Activated naive CD8-positive, alpha-beta T cell treated with anti-CD3 and anti-CD28 coated beads, Interleukin-2, amount 50 U/mL, for 24 hours (primary cell): ENCODE results near the gene SOAT1.
A peak's percentile ranks its signal among the peaks of the same experiment; 100 is the strongest.

Experiments
- ATAC-seq: fragments of 150-1000 bp; cut with Tn5 transposase; one replicate; pipeline ENCODE4 v1.10.0; 2021
- DNase-seq: peaks from one replicate; pipeline ENCODE4 v3.0.0; 2021
- H3K27ac Mint-ChIP-seq: one replicate; pipeline ENCODE4 v1.8.0; 2021; ENCODE audit warnings: mild to moderate bottlenecking, mixed read lengths
- H3K27me3 Mint-ChIP-seq: one replicate; pipeline ENCODE4 v1.8.0; 2021; ENCODE audit warnings: mixed read lengths
- H3K36me3 Mint-ChIP-seq: one replicate; pipeline ENCODE4 v1.8.0; 2021; ENCODE audit warnings: low read depth, mixed read lengths
- H3K4me1 Mint-ChIP-seq: one replicate; pipeline ENCODE4 v1.8.0; 2021; ENCODE audit warnings: mixed read lengths
- H3K4me3 Mint-ChIP-seq: one replicate; pipeline ENCODE4 v1.8.0; 2021; ENCODE audit warnings: mild to moderate bottlenecking, moderate library complexity, mixed read lengths
- H3K9me3 Mint-ChIP-seq: one replicate; pipeline ENCODE4 v1.8.0; 2021; ENCODE audit warnings: mixed read lengths

SOAT1 gene

GRCh38 chr1:179321533-179322216, 28.1 kb downstream of the SOAT1 start:
- ATAC-seq (no peak), DNase-seq (no peak)
- no peak overlapping the region for H3K4me3 Mint-ChIP-seq
- H3K27ac Mint-ChIP-seq: peak overlapping the region; percentile 22
- H3K36me3 Mint-ChIP-seq: peaks cover 50% of the 10 kb centered on the region
- no peaks in the 10 kb centered on the region for H3K27me3 Mint-ChIP-seq
- peaks cover 4% of the 10 kb centered on the region for H3K9me3 Mint-ChIP-seq
- H3K4me1 Mint-ChIP-seq: peaks cover 19% of the 10 kb centered on the region

- H3K36me3 Mint-ChIP-seq: peaks cover 56% of the 10 kb centered on the region
- H3K4me1 Mint-ChIP-seq: peaks cover 16% of the 10 kb centered on the region
- no peaks in the 10 kb centered on the region for H3K27me3 Mint-ChIP-seq
- ATAC-seq: no peak
- H3K4me3 Mint-ChIP-seq: no peak overlapping the region
- no peak for DNase-seq
- no peak overlapping the region for H3K27ac Mint-ChIP-seq
- peaks cover 4% of the 10 kb centered on the region for H3K9me3 Mint-ChIP-seq
Observed at GRCh38 chr1:179322557-179322956, 29.0 kb downstream of the SOAT1 start.

- ATAC-seq (no peak), DNase-seq (no peak)
- Mint-ChIP-seq H3K27me3 (no peaks in the 10 kb centered on the region), H3K9me3 (peaks cover 4% of the 10 kb centered on the region), H3K4me1 (peaks cover 12% of the 10 kb centered on the region), H3K36me3 (peaks cover 59% of the 10 kb centered on the region), H3K27ac (no peak overlapping the region), H3K4me3 (no peak overlapping the region)
Observed at GRCh38 chr1:179323436-179323835, 29.8 kb downstream of the SOAT1 start.

- no peak for DNase-seq
- peaks cover 61% of the 10 kb centered on the region for H3K36me3 Mint-ChIP-seq
- H3K4me3 Mint-ChIP-seq: no peak overlapping the region
- peaks cover 16% of the 10 kb centered on the region for H3K4me1 Mint-ChIP-seq
- no peak for ATAC-seq
- no peaks in the 10 kb centered on the region for H3K27me3 Mint-ChIP-seq
- no peak overlapping the region for H3K27ac Mint-ChIP-seq
- H3K9me3 Mint-ChIP-seq: peaks cover 4% of the 10 kb centered on the region
Observed at GRCh38 chr1:179325836-179326235, 32.2 kb downstream of the SOAT1 start.

GRCh38 chr1:179326746-179327145, 33.1 kb downstream of the SOAT1 start:
- H3K27me3 Mint-ChIP-seq: no peaks in the 10 kb centered on the region
- H3K4me1 Mint-ChIP-seq: peaks cover 13% of the 10 kb centered on the region
- peaks cover 57% of the 10 kb centered on the region for H3K36me3 Mint-ChIP-seq
- ATAC-seq: no peak
- no peaks in the 10 kb centered on the region for H3K9me3 Mint-ChIP-seq
- no peak for DNase-seq
- H3K27ac Mint-ChIP-seq: no peak overlapping the region
- H3K4me3 Mint-ChIP-seq: no peak overlapping the region

GRCh38 chr1:179327196-179327595, 33.6 kb downstream of the SOAT1 start:
- Mint-ChIP-seq H3K4me3 (no peak overlapping the region), H3K36me3 (peaks cover 53% of the 10 kb centered on the region), H3K27ac (no peak overlapping the region), H3K4me1 (peaks cover 11% of the 10 kb centered on the region), H3K9me3 (no peaks in the 10 kb centered on the region), H3K27me3 (no peaks in the 10 kb centered on the region)
- ATAC-seq (no peak), DNase-seq (no peak)

GRCh38 chr1:179327679-179328078, 34.1 kb downstream of the SOAT1 start:
- Mint-ChIP-seq H3K4me3 (no peak overlapping the region), H3K4me1 (peaks cover 7% of the 10 kb centered on the region)

GRCh38 chr1:179329862-179330261, 36.3 kb downstream of the SOAT1 start:
- Mint-ChIP-seq H3K27me3 (no peaks in the 10 kb centered on the region), H3K9me3 (no peaks in the 10 kb centered on the region), H3K27ac (no peak overlapping the region), H3K36me3 (peaks cover 46% of the 10 kb centered on the region), H3K4me1 (peaks cover 7% of the 10 kb centered on the region), H3K4me3 (no peak overlapping the region)
- ATAC-seq: no peak
- no peak for DNase-seq

More at GRCh38 chr1:179327679-179328078, 34.1 kb downstream of the SOAT1 start:
- Mint-ChIP-seq H3K27ac (no peak overlapping the region), H3K27me3 (no peaks in the 10 kb centered on the region), H3K36me3 (peaks cover 50% of the 10 kb centered on the region), H3K9me3 (no peaks in the 10 kb centered on the region)
- no peak for ATAC-seq
- no peak for DNase-seq

- Mint-ChIP-seq H3K27me3 (no peaks in the 10 kb centered on the region), H3K4me3 (no peak overlapping the region), H3K4me1 (peaks cover 9% of the 10 kb centered on the region), H3K9me3 (no peaks in the 10 kb centered on the region), H3K36me3 (peaks cover 31% of the 10 kb centered on the region), H3K27ac (no peak overlapping the region)
- DNase-seq (no peak), ATAC-seq (no peak)
Observed at GRCh38 chr1:179334440-179334839, 40.8 kb downstream of the SOAT1 start.

GRCh38 chr1:179337288-179337687, 43.7 kb downstream of the SOAT1 start:
- H3K27me3 Mint-ChIP-seq: no peaks in the 10 kb centered on the region
- no peak for ATAC-seq
- no peak overlapping the region for H3K4me3 Mint-ChIP-seq
- no peak for DNase-seq
- peaks cover 32% of the 10 kb centered on the region for H3K36me3 Mint-ChIP-seq
- peaks cover 4% of the 10 kb centered on the region for H3K4me1 Mint-ChIP-seq
- no peak overlapping the region for H3K27ac Mint-ChIP-seq
- H3K9me3 Mint-ChIP-seq: no peaks in the 10 kb centered on the region

- peaks cover 37% of the 10 kb centered on the region for H3K36me3 Mint-ChIP-seq
- no peaks in the 10 kb centered on the region for H3K9me3 Mint-ChIP-seq
- no peak for DNase-seq
- H3K27me3 Mint-ChIP-seq: no peaks in the 10 kb centered on the region
- peaks cover 4% of the 10 kb centered on the region for H3K4me1 Mint-ChIP-seq
- no peak for ATAC-seq
- no peak overlapping the region for H3K4me3 Mint-ChIP-seq
- no peak overlapping the region for H3K27ac Mint-ChIP-seq
Observed at GRCh38 chr1:179337942-179338560, 44.5 kb downstream of the SOAT1 start.

- Mint-ChIP-seq H3K27me3 (no peaks in the 10 kb centered on the region), H3K4me3 (no peak overlapping the region), H3K27ac (no peak overlapping the region), H3K4me1 (peaks cover 4% of the 10 kb centered on the region), H3K36me3 (peaks cover 44% of the 10 kb centered on the region), H3K9me3 (no peaks in the 10 kb centered on the region)
- no peak for ATAC-seq
- no peak for DNase-seq
Observed at GRCh38 chr1:179340918-179341317, 47.3 kb downstream of the SOAT1 start.

GRCh38 chr1:179341943-179342547, 48.4 kb downstream of the SOAT1 start:
- no peak overlapping the region for H3K4me3 Mint-ChIP-seq
- H3K4me1 Mint-ChIP-seq: peaks cover 4% of the 10 kb centered on the region
- DNase-seq (no peak), ATAC-seq (no peak)
- no peaks in the 10 kb centered on the region for H3K9me3 Mint-ChIP-seq
- no peaks in the 10 kb centered on the region for H3K27me3 Mint-ChIP-seq
- no peak overlapping the region for H3K27ac Mint-ChIP-seq
- H3K36me3 Mint-ChIP-seq: peaks cover 48% of the 10 kb centered on the region

GRCh38 chr1:179342740-179343404, 49.3 kb downstream of the SOAT1 start:
- Mint-ChIP-seq H3K27ac (no peak overlapping the region), H3K27me3 (no peaks in the 10 kb centered on the region), H3K4me1 (peaks cover 4% of the 10 kb centered on the region), H3K36me3 (peaks cover 48% of the 10 kb centered on the region), H3K9me3 (no peaks in the 10 kb centered on the region), H3K4me3 (no peak overlapping the region)
- ATAC-seq (no peak), DNase-seq (no peak)

GRCh38 chr1:179351281-179351680, 57.7 kb downstream of the SOAT1 start:
- Mint-ChIP-seq H3K27ac (peak overlapping the region; percentile 50), H3K9me3 (no peaks in the 10 kb centered on the region), H3K27me3 (no peaks in the 10 kb centered on the region), H3K36me3 (peaks cover 42% of the 10 kb centered on the region), H3K4me1 (peaks cover 8% of the 10 kb centered on the region), H3K4me3 (no peak overlapping the region)
- DNase-seq (no peak), ATAC-seq (peak; percentile 36)
